Erythroblast (primary cell): ENCODE measurements around the gene CCDC171.

Source experiments
- DNase-seq, 2 experiments: peaks; one replicate each; lab custom pipeline; 2025; lab: John Stamatoyannopoulos, UW
- GATA1 ChIP-seq: IDR thresholded peaks from 2 replicates; pipeline ENCODE4 v1.6.1; 2011; ENCODE audit warnings: low read depth, mild to moderate bottlenecking, control low read depth, low read length, moderate library complexity
- POLR2A ChIP-seq: IDR thresholded peaks from 2 replicates; pipeline ENCODE4 v1.6.1; 2011; ENCODE audit warnings: mild to moderate bottlenecking, low read length

Gene CCDC171

DNA sequence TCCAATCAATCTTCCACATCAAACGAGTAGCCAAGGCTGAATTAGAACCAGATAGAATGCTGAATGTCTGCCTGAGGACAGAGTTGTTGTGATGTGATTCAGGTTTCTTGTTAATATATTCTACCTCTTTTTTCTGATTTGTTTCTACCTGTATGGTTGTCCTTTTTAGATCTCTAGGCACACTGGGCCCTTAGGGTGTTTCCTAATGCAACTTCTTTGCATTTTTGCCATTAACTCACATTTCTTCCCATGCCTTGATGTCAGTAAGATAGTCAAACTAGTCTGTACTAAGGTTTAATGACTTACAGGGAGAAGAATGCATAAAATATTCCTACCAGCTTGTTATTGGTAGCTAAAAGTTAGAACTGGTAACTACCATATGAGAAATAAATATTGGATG is 413.6 kb downstream of the CCDC171 start:
- no peak for DNase-seq
- TF ChIP-seq POLR2A: no peak
- no peak for TF ChIP-seq GATA1

DNA sequence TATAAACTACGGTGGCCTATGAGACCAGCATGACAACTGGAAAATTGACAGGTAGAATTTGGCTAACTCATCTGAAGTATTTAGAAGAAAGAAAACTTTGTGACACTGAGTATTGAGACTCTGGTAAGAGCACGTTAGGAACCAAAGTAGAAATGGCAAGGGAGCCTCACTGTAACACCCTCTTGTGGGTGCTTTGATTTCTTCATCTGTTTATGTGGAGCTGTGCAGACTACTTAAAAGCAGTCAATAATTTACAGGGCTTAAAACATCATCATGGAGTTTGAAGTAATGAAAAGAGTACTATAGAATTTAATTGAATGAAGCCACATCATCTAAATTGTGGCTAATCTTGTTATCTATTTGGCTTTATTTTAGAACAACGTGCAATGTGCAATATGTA is 414.2 kb downstream of the CCDC171 start:
- no peak for DNase-seq
- no peak for TF ChIP-seq POLR2A
- TF ChIP-seq GATA1: no peak

DNA sequence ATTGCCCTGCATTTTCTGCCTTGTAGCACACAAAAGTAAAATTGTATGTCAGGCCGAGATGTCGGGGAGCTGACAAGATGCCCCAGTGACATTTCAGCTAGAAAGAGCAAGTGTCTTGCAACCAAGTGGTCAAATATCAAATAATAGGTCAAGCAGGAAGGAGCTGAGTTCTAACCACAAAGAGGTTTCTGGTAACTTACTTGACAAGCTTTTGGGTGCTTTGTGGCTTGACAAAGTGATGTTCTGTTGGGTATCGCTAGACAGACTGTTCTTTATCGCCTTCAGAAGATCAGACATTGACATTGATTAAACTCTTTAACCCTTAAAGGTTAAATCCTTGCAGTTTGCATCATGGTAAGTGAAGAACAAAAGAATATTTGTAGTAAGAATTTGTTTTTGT is 419.9 kb downstream of the CCDC171 start:
- TF ChIP-seq POLR2A: no peak
- TF ChIP-seq GATA1: no peak
- no peak for DNase-seq

DNA sequence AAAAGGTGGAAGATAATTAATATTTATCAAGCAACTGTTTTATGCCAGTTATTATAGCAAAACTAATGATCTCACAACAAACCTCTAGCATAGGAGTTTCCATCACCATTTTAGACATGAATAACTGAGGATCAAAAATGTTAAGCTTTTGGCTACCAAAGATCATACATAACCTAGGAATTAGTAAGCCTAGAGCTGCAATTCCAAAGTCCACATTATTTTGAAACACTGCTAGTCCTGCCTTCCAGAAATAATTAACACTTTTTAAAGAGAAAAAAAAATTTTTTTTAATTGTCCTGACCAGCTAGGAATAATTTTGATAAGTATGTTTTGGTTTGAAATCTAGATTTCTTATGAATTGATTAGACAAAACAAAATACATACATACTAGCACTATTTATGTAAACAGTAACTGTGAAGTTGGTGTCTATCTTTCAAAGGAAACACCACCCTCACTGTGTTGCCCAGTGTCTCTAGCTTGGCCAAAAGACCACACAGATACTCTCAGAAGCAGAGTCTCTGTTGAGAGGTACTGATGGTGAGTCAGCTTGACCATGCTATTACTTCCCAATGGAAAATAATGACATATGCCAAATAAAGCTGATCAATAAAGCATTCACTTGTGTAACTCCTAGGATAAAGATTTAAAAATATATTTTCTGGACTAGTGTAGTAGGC is 422.4 kb downstream of the CCDC171 start:
- DNase-seq: no peak
- TF ChIP-seq GATA1: no peak
- no peak for TF ChIP-seq POLR2A

DNA sequence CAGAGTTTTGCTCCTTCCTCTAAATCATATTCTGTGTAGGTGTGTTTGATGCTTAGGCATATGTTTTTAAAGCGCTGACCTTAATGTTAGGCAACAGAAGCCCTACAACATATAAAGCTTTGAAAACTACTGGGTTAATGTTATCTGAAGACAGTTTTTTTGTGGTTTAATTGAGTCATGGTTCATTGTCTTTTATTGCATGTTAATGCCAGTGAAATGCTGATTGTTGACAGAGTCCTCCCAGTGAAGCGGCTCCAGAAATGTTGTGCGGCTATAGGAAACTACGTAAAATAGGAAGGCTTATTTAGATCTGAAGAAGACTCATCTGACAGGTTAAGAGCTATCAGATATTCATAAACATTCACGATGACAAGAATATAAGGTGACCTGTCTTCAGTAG is 424.6 kb downstream of the CCDC171 start:
- TF ChIP-seq POLR2A: no peak
- TF ChIP-seq GATA1: no peak
- DNase-seq: no peak

DNA sequence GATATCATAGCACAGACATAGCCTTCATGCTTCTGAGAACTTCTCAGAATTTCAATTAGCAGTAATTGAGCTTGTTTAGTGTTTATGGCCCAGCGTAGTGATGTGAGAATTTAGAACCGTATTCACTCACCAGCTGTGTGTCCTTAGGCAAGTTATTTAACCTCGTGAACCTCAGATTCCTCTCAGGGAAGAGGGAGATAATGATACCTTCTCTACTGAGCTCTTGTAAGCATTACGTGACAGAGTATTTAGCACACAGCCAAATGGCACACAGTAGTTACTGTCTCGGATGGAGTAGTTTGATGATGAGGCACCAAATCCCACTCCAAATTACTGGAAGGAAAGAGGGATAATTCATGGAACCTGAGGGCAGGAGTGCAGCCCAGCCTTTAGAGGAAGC is 429.3 kb downstream of the CCDC171 start:
- TF ChIP-seq GATA1: no peak
- no peak for TF ChIP-seq POLR2A
- no peak for DNase-seq

DNA sequence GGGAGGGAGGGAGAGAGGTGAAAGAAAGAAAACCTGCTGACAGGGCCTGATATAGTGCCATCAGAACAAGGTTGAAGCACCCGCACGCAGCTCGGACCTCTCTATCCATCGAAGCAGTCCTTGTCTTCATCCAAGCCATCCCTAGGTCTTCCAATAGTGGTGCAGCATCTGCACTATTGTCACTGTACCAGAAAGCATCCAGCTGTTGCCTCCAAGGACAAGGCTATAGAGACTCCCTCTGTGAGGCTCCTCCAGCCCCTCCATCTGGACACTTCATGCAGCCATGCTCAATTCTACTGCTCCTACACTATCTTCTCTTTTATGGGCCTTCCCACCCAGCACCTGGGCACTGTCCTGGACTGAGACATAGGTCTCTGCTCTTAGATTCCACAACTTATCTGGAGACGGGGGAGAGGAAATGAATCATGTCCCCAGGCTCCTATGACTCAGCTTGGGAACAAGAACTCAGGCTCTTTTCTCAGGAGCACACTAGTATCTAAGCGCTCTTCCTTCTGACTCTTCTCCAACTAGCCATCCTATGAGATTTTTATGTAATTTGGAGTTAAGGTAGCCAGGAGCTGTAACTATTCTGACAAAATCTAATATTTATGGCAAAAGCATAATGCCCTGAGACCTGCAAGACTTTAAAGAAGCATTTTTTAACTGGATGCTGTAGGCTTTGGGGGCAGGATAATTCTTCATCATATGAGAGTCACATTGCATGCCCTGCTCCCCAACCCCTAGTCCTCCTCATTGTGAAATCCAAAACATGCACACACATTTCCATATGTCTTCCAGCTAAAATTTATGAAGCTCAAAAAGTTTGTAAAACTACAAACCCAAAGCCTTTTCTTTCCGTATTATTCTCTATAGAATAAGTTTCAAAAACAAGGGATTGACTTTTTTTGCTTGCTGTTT is 446.8 kb downstream of the CCDC171 start:
- TF ChIP-seq GATA1 (no peak), POLR2A (no peak)
- DNase-seq: no peak

DNA sequence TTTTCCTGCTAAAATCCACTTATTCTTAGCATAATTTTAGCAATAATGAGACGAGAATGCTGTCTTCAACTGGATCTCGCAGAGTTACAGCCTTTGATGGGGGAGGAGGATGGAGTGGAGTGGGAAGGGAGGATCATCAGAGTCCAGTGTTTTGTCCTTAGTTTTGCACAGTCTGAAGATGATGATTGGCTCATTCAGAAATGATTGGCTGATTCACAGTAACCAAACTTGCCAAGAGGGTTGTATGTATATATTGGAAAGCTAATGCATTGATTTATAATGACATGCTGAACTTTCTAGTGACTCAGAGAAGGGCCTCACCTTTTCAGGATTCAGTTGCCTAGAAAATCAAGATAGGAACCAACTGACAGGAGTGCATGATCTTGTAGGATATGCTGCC is 448.0 kb downstream of the CCDC171 start:
- TF ChIP-seq POLR2A (no peak), GATA1 (no peak)
- DNase-seq: no peak

DNA sequence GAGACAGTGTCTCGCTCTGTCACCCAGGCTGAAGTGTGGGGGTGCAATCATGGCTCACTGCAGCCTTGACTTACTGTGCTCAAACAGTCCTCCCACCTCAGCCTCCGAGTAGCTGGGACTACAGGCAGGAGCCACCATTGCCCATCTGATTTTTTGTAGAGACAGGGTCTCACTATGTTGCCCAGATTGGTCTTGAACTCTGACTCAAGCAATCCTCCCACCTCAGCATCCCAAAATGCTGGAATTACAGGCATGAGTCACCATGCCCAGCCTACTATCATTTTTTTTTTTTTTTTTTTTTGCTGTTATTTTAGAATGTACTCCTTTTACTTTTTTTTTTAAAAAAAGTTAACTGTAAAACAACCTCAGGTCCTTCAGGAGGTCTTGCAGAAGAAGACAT is 449.0 kb downstream of the CCDC171 start:
- TF ChIP-seq GATA1 (no peak), POLR2A (no peak)
- DNase-seq: no peak

DNA sequence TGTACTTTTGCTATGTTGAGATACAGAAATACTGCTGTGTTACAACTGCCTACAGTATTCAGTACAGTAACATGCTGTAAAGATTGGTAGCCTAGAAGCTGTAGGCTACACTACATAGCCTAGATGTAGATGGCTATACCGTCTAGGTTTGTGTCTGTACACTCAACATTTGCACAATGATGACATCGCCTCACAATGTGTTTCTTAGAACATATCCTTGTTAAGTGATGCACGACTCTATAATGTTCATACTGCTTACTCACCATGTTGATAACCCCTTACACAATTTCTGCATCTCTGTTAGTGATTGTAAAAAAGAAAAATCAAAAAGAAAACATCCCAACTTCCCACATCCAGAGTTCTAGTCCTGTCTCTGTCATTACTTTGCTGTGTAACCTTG is 450.0 kb downstream of the CCDC171 start:
- DNase-seq: no peak
- no peak for TF ChIP-seq POLR2A
- TF ChIP-seq GATA1: no peak

DNA sequence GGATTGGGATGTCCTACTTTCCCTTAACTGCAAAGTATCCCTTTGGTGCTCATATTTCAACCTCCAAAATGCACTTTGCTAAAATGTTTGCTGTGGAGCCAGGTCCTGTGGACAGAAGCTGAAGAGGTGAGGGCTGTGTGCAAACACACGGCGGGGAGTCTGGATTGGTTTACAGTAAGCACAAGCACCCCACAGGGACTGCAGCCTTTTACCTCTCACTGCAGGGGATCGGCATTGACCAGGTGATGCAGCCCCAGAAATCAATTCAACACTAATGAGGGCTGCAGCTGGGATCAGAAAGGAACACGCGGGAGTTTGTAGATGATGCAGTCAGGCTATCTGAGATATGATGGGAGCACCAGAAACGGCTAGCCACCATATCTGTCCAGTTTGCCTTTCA is 450.9 kb downstream of the CCDC171 start:
- TF ChIP-seq GATA1: no peak
- TF ChIP-seq POLR2A: no peak
- DNase-seq: no peak

DNA sequence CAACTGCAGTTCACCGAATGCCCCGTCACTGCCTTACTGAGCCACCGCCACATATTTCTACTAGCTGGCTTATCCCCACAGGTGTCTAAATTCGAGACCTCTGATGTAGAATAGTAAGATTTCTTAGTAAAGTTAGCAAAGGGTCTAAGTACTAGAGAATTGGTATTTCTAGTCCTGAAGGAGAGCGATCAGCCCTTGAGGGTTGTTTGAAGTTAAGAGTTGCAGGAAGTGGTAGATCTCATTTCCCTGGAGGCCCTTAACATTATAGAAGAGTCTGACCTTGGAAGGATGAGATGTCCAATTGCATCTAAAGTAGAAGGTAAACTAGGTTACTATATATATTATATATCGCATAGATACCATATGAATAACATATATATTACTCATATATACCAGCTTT is 451.8 kb downstream of the CCDC171 start:
- TF ChIP-seq GATA1 (no peak), POLR2A (no peak)
- DNase-seq: no peak

DNA sequence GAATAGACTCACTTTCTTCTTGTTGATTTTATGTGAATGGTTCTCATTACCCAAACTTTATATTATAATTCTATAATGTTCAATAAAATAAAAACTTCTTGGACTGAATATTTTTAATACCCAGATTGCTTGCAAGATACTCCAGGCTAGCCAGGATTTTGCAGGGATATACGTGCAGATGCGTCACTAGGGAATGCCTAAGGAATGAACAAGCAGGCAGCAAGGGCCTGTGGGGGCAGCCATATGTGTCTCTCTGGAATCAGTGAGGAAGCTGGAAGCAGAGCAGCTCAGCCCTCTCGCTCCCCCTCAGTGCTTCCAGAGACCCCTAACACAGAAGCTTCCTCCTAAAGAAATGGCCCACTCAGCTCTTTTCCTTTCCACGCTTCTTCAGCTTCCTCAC is 457.4 kb downstream of the CCDC171 start:
- DNase-seq: no peak
- no peak for TF ChIP-seq POLR2A
- TF ChIP-seq GATA1: no peak

DNA sequence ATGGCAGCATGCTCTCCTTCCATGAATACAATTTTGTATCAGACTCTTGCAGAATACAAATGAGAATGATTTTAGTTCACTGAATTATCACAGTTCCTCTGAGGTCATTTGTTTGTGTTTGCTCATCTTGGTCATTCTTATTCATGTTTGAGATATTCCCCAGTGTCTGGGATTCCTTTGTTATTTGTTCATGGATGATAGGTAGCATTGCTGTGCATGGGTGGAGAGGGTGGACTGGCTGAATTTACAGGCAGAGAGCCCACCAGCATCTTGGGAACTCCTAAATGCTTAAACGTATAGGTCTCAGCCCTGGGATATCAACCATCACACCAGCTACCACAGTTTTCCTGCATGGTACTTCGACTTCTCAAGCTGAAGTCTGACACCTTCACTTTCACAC is 459.8 kb downstream of the CCDC171 start:
- no peak for DNase-seq
- TF ChIP-seq GATA1 (no peak), POLR2A (no peak)
